Osteoblast (primary cell): ENCODE data around the gene CREBL2. TPM values are rescaled to one million over a fixed set of nuclear protein-coding genes. Genes with fewer than 3 reads are reported as not detected.

Source experiments
- DNase-seq: peaks from one replicate; pipeline ENCODE4 v3.0.0; 2011; ENCODE audit warnings: low spot score, mixed read lengths; ENCODE audit not compliant: insufficient read length; ENCODE audit errors: missing footprints
- H2AFZ ChIP-seq: 2 replicates; pipeline ENCODE4 v1.6.0; 2011; ENCODE audit warnings: mild to moderate bottlenecking, low read length
- H3K27ac ChIP-seq: 2 replicates; pipeline ENCODE4 v1.5.1; 2011; ENCODE audit warnings: mild to moderate bottlenecking, low read depth, low read length, moderate library complexity
- H3K27me3 ChIP-seq: 2 replicates; pipeline ENCODE4 v1.6.0; 2012; ENCODE audit warnings: mild to moderate bottlenecking, control low read depth, inconsistent platforms, low read length, moderate library complexity; ENCODE audit not compliant: insufficient read depth
- H3K36me3 ChIP-seq: 2 replicates; pipeline ENCODE4 v1.5.1; 2011; ENCODE audit warnings: mild to moderate bottlenecking, low read length, control low read depth, moderate library complexity; ENCODE audit not compliant: insufficient read depth
- H3K4me1 ChIP-seq: 2 replicates; pipeline ENCODE4 v1.5.1; 2011; ENCODE audit warnings: mild to moderate bottlenecking, low read length, control low read depth, moderate library complexity; ENCODE audit not compliant: insufficient read depth
- H3K4me2 ChIP-seq: 2 replicates; pipeline ENCODE4 v1.6.0; 2011; ENCODE audit warnings: mild to moderate bottlenecking, low read length; ENCODE audit not compliant: insufficient read depth
- H3K4me3 ChIP-seq: fragments of 200-600 bp; sonication (generic); 3 replicates; pipeline ENCODE4 v1.5.1; 2012; ENCODE audit warnings: mild to moderate bottlenecking, low read length, inconsistent platforms; ENCODE audit not compliant: insufficient read depth
- H3K79me2 ChIP-seq: 2 replicates; pipeline ENCODE4 v1.6.0; 2012; ENCODE audit warnings: mild to moderate bottlenecking, low read length, control low read depth, inconsistent platforms; ENCODE audit not compliant: insufficient read depth
- H3K9me3 ChIP-seq: 2 replicates; pipeline ENCODE4 v1.5.1; 2011; ENCODE audit warnings: low read depth, low read length, control low read depth
- H4K20me1 ChIP-seq: 2 replicates; pipeline ENCODE4 v1.6.0; 2012; ENCODE audit warnings: mild to moderate bottlenecking, low read length, control low read depth; ENCODE audit not compliant: insufficient read depth
- total RNA-seq: library from RNA; depleted of rRNA; stranded (reverse); fragments of >200 nt; gene quantifications from 2 replicates; pipeline ENCODE4 v1.2.3, GENCODE V29; 2012
- TF ChIP-seq, protein P1 (sequence below): IDR thresholded peaks from 2 replicates; pipeline ENCODE4 v1.5.1; 2011; ENCODE audit warnings: mild to moderate bottlenecking, low read depth, low read length, moderate library complexity; ENCODE audit errors: extremely low read depth

CREBL2 gene
- total RNA-seq, 1 donor, result 47.0 TPM

DNA sequence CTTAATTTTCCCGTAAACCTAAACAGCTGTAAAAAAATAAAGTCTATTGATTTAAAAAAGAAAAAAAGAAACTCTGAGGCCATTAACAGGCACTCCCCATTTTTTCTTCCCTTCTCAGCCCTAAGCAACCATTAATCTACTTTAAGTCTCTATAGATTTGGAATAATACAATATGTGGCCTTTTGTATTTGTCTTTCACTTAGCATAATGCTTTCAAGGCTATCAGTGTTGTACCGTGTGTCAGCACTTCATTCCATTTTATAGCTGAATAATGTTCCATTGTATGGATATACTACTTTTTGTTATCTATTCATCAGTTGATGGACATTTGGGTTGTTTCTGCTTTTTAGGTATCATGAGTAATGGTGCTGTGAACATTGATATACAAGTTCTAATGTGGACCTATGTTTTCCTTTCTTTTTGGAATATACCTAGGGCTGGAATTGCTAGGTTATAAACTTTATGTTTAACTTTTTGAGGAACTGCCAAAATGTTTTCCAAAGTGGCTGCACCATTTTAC is 15.7 kb downstream of the CREBL2 start:
- Histone ChIP-seq H3K4me3 (no peak overlapping the region), H3K27ac (no peak overlapping the region)

DNA sequence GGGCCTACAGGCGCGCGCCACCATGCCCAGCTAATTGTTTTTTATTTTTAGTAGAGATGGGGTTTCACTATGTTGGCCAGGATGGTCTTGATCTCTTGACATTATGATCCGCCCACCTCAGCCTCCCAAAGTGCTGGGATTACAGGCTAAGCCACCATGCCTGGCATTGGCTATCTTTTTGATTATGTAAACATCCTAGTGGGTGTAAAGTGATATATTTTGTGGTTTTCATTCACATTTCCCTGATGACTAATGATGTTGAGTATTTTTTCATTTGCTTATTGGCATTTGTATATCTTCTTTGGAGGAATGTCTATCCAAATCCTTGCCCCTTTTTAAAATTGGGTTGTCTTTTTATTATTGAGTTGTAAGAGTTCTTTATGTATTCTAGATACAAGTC is 16.3 kb downstream of the CREBL2 start:
- Histone ChIP-seq H3K4me2 (no peak overlapping the region), H3K9me3 (no peaks in the 10 kb centered on the region), H3K4me1 (peaks cover 8% of the 10 kb centered on the region), H3K27me3 (no peaks in the 10 kb centered on the region), H3K36me3 (peaks cover 5% of the 10 kb centered on the region), H4K20me1 (no peaks in the 10 kb centered on the region), H3K79me2 (peaks cover 43% of the 10 kb centered on the region), H2AFZ (no peak overlapping the region), H3K27ac (no peak overlapping the region), H3K4me3 (no peak overlapping the region)
- DNase-seq, result peak; percentile 58
- TF ChIP-seq, protein P1, sequence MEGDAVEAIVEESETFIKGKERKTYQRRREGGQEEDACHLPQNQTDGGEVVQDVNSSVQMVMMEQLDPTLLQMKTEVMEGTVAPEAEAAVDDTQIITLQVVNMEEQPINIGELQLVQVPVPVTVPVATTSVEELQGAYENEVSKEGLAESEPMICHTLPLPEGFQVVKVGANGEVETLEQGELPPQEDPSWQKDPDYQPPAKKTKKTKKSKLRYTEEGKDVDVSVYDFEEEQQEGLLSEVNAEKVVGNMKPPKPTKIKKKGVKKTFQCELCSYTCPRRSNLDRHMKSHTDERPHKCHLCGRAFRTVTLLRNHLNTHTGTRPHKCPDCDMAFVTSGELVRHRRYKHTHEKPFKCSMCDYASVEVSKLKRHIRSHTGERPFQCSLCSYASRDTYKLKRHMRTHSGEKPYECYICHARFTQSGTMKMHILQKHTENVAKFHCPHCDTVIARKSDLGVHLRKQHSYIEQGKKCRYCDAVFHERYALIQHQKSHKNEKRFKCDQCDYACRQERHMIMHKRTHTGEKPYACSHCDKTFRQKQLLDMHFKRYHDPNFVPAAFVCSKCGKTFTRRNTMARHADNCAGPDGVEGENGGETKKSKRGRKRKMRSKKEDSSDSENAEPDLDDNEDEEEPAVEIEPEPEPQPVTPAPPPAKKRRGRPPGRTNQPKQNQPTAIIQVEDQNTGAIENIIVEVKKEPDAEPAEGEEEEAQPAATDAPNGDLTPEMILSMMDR, result no peak

More for the DNA sequence above, 15.7 kb downstream of the CREBL2 start:
- H3K4me2 ChIP-seq, result no peak overlapping the region
- no peaks in the 10 kb centered on the region for H3K27me3 ChIP-seq
- TF ChIP-seq, protein P1, result no peak
- no peak for DNase-seq
- H4K20me1 ChIP-seq, result no peaks in the 10 kb centered on the region
- H3K36me3 ChIP-seq, result peaks cover 5% of the 10 kb centered on the region
- H2AFZ ChIP-seq, result no peak overlapping the region
- H3K9me3 ChIP-seq, result no peaks in the 10 kb centered on the region
- H3K79me2 ChIP-seq, result peaks cover 41% of the 10 kb centered on the region
- peaks cover 8% of the 10 kb centered on the region for H3K4me1 ChIP-seq

DNA sequence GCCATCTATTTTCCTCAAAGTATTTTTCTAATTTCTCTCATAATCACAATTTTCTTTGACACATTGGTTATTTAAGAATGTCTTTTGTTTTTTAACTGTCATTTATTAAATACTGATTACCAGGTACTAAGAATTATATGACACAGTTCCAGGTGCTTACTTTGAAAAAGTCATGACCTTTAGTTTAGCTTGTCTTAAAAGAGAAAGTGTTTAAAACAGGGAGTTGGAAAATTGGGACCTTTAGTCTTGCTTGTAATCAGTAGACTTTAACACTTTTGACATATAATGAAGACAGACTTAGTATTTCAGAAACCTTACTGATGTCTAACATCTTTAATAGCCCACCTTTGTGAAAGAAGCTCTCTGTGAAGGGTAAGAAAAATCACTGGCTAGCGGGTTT is 19.2 kb downstream of the CREBL2 start:
- no peak overlapping the region for H3K4me3 ChIP-seq
- H3K27ac ChIP-seq, result no peak overlapping the region
- H3K4me1 ChIP-seq, result peaks cover 8% of the 10 kb centered on the region
- H3K4me2 ChIP-seq, result no peak overlapping the region
- no peaks in the 10 kb centered on the region for H3K27me3 ChIP-seq
- no peak overlapping the region for H2AFZ ChIP-seq
- peaks cover 30% of the 10 kb centered on the region for H3K79me2 ChIP-seq
- no peaks in the 10 kb centered on the region for H3K36me3 ChIP-seq
- no peak for DNase-seq
- H4K20me1 ChIP-seq, result no peaks in the 10 kb centered on the region
- H3K9me3 ChIP-seq, result no peaks in the 10 kb centered on the region
- TF ChIP-seq, protein P1, result no peak

DNA sequence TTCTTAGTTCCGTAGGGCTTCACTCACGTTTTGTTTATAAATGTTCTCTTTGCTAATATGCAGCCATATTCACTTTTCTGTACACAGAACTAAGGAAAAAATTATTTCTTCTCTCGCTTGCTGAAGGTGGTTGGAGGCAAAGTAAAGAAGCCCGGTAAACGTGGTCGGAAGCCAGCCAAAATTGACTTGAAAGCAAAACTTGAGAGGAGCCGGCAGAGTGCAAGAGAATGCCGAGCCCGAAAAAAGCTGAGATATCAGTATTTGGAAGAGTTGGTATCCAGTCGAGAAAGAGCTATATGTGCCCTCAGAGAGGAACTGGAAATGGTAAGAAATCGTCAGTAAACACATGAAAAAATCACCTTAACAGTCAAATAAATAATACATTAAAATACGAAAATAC is 24.0 kb downstream of the CREBL2 start:
- no peak overlapping the region for H2AFZ ChIP-seq
- H3K27me3 ChIP-seq, result no peaks in the 10 kb centered on the region
- H3K79me2 ChIP-seq, result peaks cover 13% of the 10 kb centered on the region
- no peak overlapping the region for H3K4me2 ChIP-seq
- H3K27ac ChIP-seq, result no peak overlapping the region
- peaks cover 10% of the 10 kb centered on the region for H3K36me3 ChIP-seq
- no peak overlapping the region for H3K4me3 ChIP-seq
- TF ChIP-seq, protein P1, result no peak
- H4K20me1 ChIP-seq, result no peaks in the 10 kb centered on the region
- no peaks in the 10 kb centered on the region for H3K9me3 ChIP-seq
- no peak for DNase-seq
- H3K4me1 ChIP-seq, result no peaks in the 10 kb centered on the region
